Endodermal cell (in vitro differentiated cells): Measurements from ENCODE around the gene CNTLN. TPM values are rescaled to one million over a fixed set of nuclear protein-coding genes. Genes with fewer than 3 reads are reported as not detected.

Experiments used
- DNase-seq: peaks from one replicate; pipeline ENCODE4 v3.0.0-alpha.2; 2017
- H3K27ac ChIP-seq: 2 replicates; pipeline ENCODE4 v1.5.1; 2013; ENCODE audit warnings: mild to moderate bottlenecking, low read depth, low read length, moderate library complexity
- H3K27me3 ChIP-seq: 2 replicates; pipeline ENCODE4 v1.6.1; 2013; ENCODE audit warnings: mild to moderate bottlenecking, low read length, moderate library complexity; ENCODE audit not compliant: insufficient read depth, control insufficient read depth, poor library complexity, severe bottlenecking
- H3K36me3 ChIP-seq: 2 replicates; pipeline ENCODE4 v1.7.0; 2013; ENCODE audit warnings: mild to moderate bottlenecking, low read length, moderate library complexity; ENCODE audit not compliant: control insufficient read depth, insufficient read depth
- H3K4me1 ChIP-seq: one replicate; pipeline ENCODE4 v1.7.0; 2013; ENCODE audit warnings: low read length; ENCODE audit not compliant: control insufficient read depth, insufficient read depth
- H3K4me3 ChIP-seq: 2 replicates; pipeline ENCODE4 v1.5.1; 2013; ENCODE audit warnings: mild to moderate bottlenecking, low read length, moderate library complexity
- H3K9ac ChIP-seq: 2 replicates; pipeline ENCODE4 v1.6.1; 2013; ENCODE audit warnings: mild to moderate bottlenecking, low read length, moderate library complexity; ENCODE audit not compliant: poor library complexity, severe bottlenecking; ENCODE audit errors: extremely low read depth
- H3K9me3 ChIP-seq: 2 replicates; pipeline ENCODE4 v1.6.1; 2013; ENCODE audit warnings: mild to moderate bottlenecking, low read length, moderate library complexity; ENCODE audit not compliant: control insufficient read depth
- H3K27ac Mint-ChIP-seq: 2 replicates; pipeline ENCODE4 v1.8.0; 2020; ENCODE audit warnings: mixed read lengths
- H3K27me3 Mint-ChIP-seq: 2 replicates; pipeline ENCODE4 v1.8.0; 2021; ENCODE audit warnings: mild to moderate bottlenecking, mixed read lengths; ENCODE audit not compliant: insufficient read depth
- H3K36me3 Mint-ChIP-seq: 2 replicates; pipeline ENCODE4 v1.8.0; 2020; ENCODE audit warnings: low read depth, mixed read lengths
- H3K4me1 Mint-ChIP-seq: 2 replicates; pipeline ENCODE4 v1.8.0; 2020; ENCODE audit warnings: mixed read lengths
- H3K4me3 Mint-ChIP-seq: 2 replicates; pipeline ENCODE4 v1.8.0; 2020; ENCODE audit warnings: mild to moderate bottlenecking, moderate library complexity, mixed read lengths
- H3K9me3 Mint-ChIP-seq: 2 replicates; pipeline ENCODE4 v1.8.0; 2020; ENCODE audit warnings: mild to moderate bottlenecking, mixed read lengths
- CTCF ChIP-seq: fragments of 200-600 bp; sonication (generic); conservative IDR thresholded peaks from 2 replicates; pipeline ENCODE4 v1.5.0; 2021; ENCODE audit warnings: antibody characterized with exemption, mild to moderate bottlenecking
- WGBS, 2 experiments: methylation state at CpG; one replicate each; pipeline versions ENCODE4 v1.1.5 to v1.1.7; 2013; ENCODE audit warnings: missing lambda C conversion rate in 2 of 2, mixed read lengths in 1 of 2; ENCODE audit not compliant: insufficient coverage in 1 of 2, insufficient read length in 1 of 2; 5-methylcytosine and 5-hydroxymethylcytosine counted together
- total RNA-seq, 2 donors: library from RNA; stranded (reverse); fragmentation: NEBNext Ultra II Directional in 1 of 2; extraction: Animal tissue kit (Norgen Biotek cat#: 25700) in 1 of 2; gene quantifications; 2 replicates in 1 of 2; 3 replicates in 1 of 2; pipeline ENCODE4 v1.2.1, GENCODE V29; 2021

CNTLN gene
- total RNA-seq, 2 donors from 2014 or later: 12.4 to 13.7 TPM

- Histone ChIP-seq H3K27me3 (no peaks in the 10 kb centered on the region), H3K9ac (no peak overlapping the region)
- no peak overlapping the region for H3K27ac Mint-ChIP-seq
Observed at GRCh38 chr9:17219261-17219660, 84.4 kb downstream of the CNTLN start.

GRCh38 chr9:17222932-17223331 is 88.1 kb downstream of the CNTLN start:
- no peaks in the 10 kb centered on the region for H3K4me1 ChIP-seq
- no peaks in the 10 kb centered on the region for H3K36me3 ChIP-seq
- no peak overlapping the region for H3K4me3 Mint-ChIP-seq
- TF ChIP-seq CTCF: no peak
- DNase-seq: no peak
- no peaks in the 10 kb centered on the region for H3K4me1 Mint-ChIP-seq
- H3K27ac Mint-ChIP-seq: no peak overlapping the region
- H3K4me3 ChIP-seq: no peak overlapping the region
- WGBS, 2 experiments: 91 to 93% methylated on average over 3 to 7 of the region's 7 CpGs
- H3K9ac ChIP-seq: no peak overlapping the region
- no peak overlapping the region for H3K27ac ChIP-seq
- H3K9me3 Mint-ChIP-seq: no peaks in the 10 kb centered on the region
- H3K27me3 Mint-ChIP-seq: no peaks in the 10 kb centered on the region
- no peaks in the 10 kb centered on the region for H3K27me3 ChIP-seq
- no peaks in the 10 kb centered on the region for H3K9me3 ChIP-seq
- no peaks in the 10 kb centered on the region for H3K36me3 Mint-ChIP-seq

More at GRCh38 chr9:17219261-17219660, 84.4 kb downstream of the CNTLN start:
- no peaks in the 10 kb centered on the region for H3K4me1 Mint-ChIP-seq
- no peaks in the 10 kb centered on the region for H3K27me3 Mint-ChIP-seq
- H3K36me3 Mint-ChIP-seq: peaks cover 6% of the 10 kb centered on the region
- Histone ChIP-seq H3K4me1 (no peaks in the 10 kb centered on the region), H3K9me3 (no peaks in the 10 kb centered on the region), H3K36me3 (no peaks in the 10 kb centered on the region), H3K4me3 (no peak overlapping the region), H3K27ac (no peak overlapping the region)
- peak; percentile 43 for TF ChIP-seq CTCF
- H3K9me3 Mint-ChIP-seq: peaks cover 15% of the 10 kb centered on the region
- no peak for DNase-seq
- no peak overlapping the region for H3K4me3 Mint-ChIP-seq

GRCh38 chr9:17225407-17225806 is 90.6 kb downstream of the CNTLN start:
- Mint-ChIP-seq H3K27me3 (no peaks in the 10 kb centered on the region), H3K4me3 (no peak overlapping the region), H3K27ac (no peak overlapping the region), H3K9me3 (no peaks in the 10 kb centered on the region), H3K36me3 (no peaks in the 10 kb centered on the region), H3K4me1 (no peaks in the 10 kb centered on the region)
- DNase-seq: no peak
- Histone ChIP-seq H3K36me3 (no peaks in the 10 kb centered on the region), H3K27ac (no peak overlapping the region), H3K27me3 (no peaks in the 10 kb centered on the region), H3K4me3 (no peak overlapping the region), H3K4me1 (no peaks in the 10 kb centered on the region), H3K9me3 (no peaks in the 10 kb centered on the region), H3K9ac (no peak overlapping the region)
- WGBS, 2 experiments: 100% methylated on average over 1 of the region's 1 CpG; no CpG with 5 or more reads in 1 of the 2 experiments
- TF ChIP-seq CTCF: no peak
